K562 (cell line): ENCODE data around the gene ELAC2. TPM values are rescaled to one million over a fixed set of nuclear protein-coding genes. Genes with fewer than 3 reads are reported as not detected.

Experiments used
- ATAC-seq: fragments of 200-7000 bp; cut with Tn5 transposase; 3 replicates; pipeline ENCODE4 v1.9.1; 2020; ENCODE audit warnings: moderate library complexity
- BruUV-seq: library from RNA; stranded (reverse); fragments of 400-500 nt; replicated peaks from 2 replicates; lab custom pipeline; 2021; lab: Mats Ljungman, UMichigan
- CTCF ChIA-PET: fragments of 300-600 bp; formaldehyde crosslinking; extraction: SDS; loops from one replicate; lab custom pipeline; 2021; ENCODE audit warnings: low intra/inter-chr PET ratio; lab: Yijun Ruan, JAX
- POLR2A ChIA-PET: fragments of 300-600, 350-650 bp; sonication (Branson Sonifier 250); formaldehyde crosslinking; extraction: SDS; loops from one replicate; lab custom pipeline; 2021; ENCODE audit warnings: antibody characterized with exemption, inconsistent platforms; lab: Yijun Ruan, JAX
- DNase-seq, 4 experiments: peaks; one replicate each; pipeline versions ENCODE4 v3.0.0 to v3.0.0-alpha.2; 2011 to 2018; ENCODE audit warnings: low spot score in 3 of 4, mixed read lengths in 3 of 4; ENCODE audit errors: extremely low read depth in 1 of 4
- FAIRE-seq: peaks from 2 replicates; lab custom pipeline; 2011; peaks lifted over from hg19 to GRCh38; lab: Jason Lieb, UNC
- H2AFZ ChIP-seq: 2 replicates; pipeline ENCODE4 v1.6.0; 2011; ENCODE audit warnings: low read depth, low read length, control low read depth, inconsistent platforms
- H3K27ac ChIP-seq: fragments of 200-600 bp; 3 replicates; pipeline ENCODE4 v1.8.0; 2011; ENCODE audit warnings: low read depth, mild to moderate bottlenecking, control low read depth, inconsistent platforms, low read length, moderate library complexity, mixed read lengths; ENCODE audit errors: extremely low read depth
- H3K27me3 ChIP-seq, 2 experiments: fragments of 300-600 bp in 1 of 2; 2 replicates in 1 of 2; 3 replicates in 1 of 2; pipeline versions ENCODE4 v1.6.0 to v1.8.0; 2011; ENCODE audit warnings: inconsistent platforms in 2 of 2, low read length in 2 of 2, mild to moderate bottlenecking in 1 of 2, mixed read lengths in 1 of 2, moderate library complexity in 1 of 2; ENCODE audit not compliant: control insufficient read depth in 2 of 2, insufficient read depth in 2 of 2
- H3K36me3 ChIP-seq: fragments of 300-600 bp; 3 replicates; pipeline ENCODE4 v1.8.0; 2011; ENCODE audit warnings: mild to moderate bottlenecking, low read length, inconsistent platforms; ENCODE audit not compliant: control insufficient read depth, insufficient read depth
- H3K4me1 ChIP-seq, 2 experiments: fragments of 200-600 bp in 1 of 2; replicated peaks in 1 of 2; 2 replicates in 1 of 2; 3 replicates in 1 of 2; pipeline versions ENCODE4 v1.5.1 to v1.8.0; 2011; ENCODE audit warnings: inconsistent platforms in 2 of 2, low read length in 2 of 2, mild to moderate bottlenecking in 1 of 2, mixed read lengths in 1 of 2, moderate library complexity in 1 of 2; ENCODE audit not compliant: control insufficient read depth in 2 of 2, insufficient read depth in 2 of 2
- H3K4me2 ChIP-seq: 2 replicates; pipeline ENCODE4 v1.6.1; 2011; ENCODE audit warnings: low read length, control low read depth, inconsistent platforms, mixed read lengths; ENCODE audit not compliant: insufficient read depth
- H3K4me3 ChIP-seq: fragments of 200-600 bp; sonication (generic), shearing (Covaris generic); 2 replicates; pipeline ENCODE4 v1.5.1; 2016; ENCODE audit warnings: control low read depth, inconsistent platforms
- H3K79me2 ChIP-seq: fragments of 200-600 bp; 3 replicates; pipeline ENCODE4 v1.8.0; 2011; ENCODE audit warnings: low read length, inconsistent platforms; ENCODE audit not compliant: control insufficient read depth, insufficient read depth
- H3K9ac ChIP-seq, 2 experiments: 2 replicates each; pipeline versions ENCODE4 v1.6.0 to v1.6.1; 2011; ENCODE audit warnings: low read depth in 2 of 2, low read length in 2 of 2, control low read depth in 1 of 2, inconsistent platforms in 1 of 2, mild to moderate bottlenecking in 1 of 2, mixed read lengths in 1 of 2; ENCODE audit not compliant: insufficient read depth in 1 of 2
- H3K9me1 ChIP-seq: one replicate; pipeline ENCODE4 v1.6.0; 2011; ENCODE audit warnings: inconsistent platforms, mild to moderate bottlenecking, low read length, moderate library complexity; ENCODE audit not compliant: control insufficient read depth, insufficient read depth
- H3K9me3 ChIP-seq: replicated peaks from 2 replicates; pipeline ENCODE4 v1.5.1; 2011; ENCODE audit warnings: low read depth, low read length, inconsistent platforms; ENCODE audit not compliant: control insufficient read depth, insufficient read depth
- H4K20me1 ChIP-seq: replicated peaks from 2 replicates; pipeline ENCODE4 v1.6.1; 2011; ENCODE audit warnings: low read length, inconsistent platforms, mixed read lengths; ENCODE audit not compliant: control insufficient read depth, insufficient read depth
- ARHGAP35 ChIP-seq: fragments of 450-650 bp; IDR thresholded peaks from 2 replicates; pipeline ENCODE4 v1.6.1; 2018; ENCODE audit not compliant: partially characterized antibody
- ARID1B ChIP-seq: fragments of 450-650 bp; IDR thresholded peaks from 2 replicates; pipeline ENCODE4 v1.6.1; 2016; ENCODE audit warnings: antibody characterized with exemption, mild to moderate bottlenecking, inconsistent platforms
- DMBX1 ChIP-seq: fragments of 250-450 bp; sonication (Bioruptor Pico); IDR thresholded peaks from 2 replicates; pipeline ENCODE4 v1.8.0; 2022; ENCODE audit warnings: inconsistent platforms, mild to moderate bottlenecking, moderate library complexity, borderline replicate concordance
- MCM5 ChIP-seq: fragments of 450-650 bp; IDR thresholded peaks from 2 replicates; pipeline ENCODE4 v1.6.1; 2016; ENCODE audit warnings: low read depth
- MTA2 ChIP-seq: fragments of 450-650 bp; IDR thresholded peaks from 2 replicates; pipeline ENCODE4 v1.6.1; 2016; ENCODE audit warnings: low read depth
- NONO ChIP-seq, 2 experiments: fragments of 200-400 bp in 1 of 2; fragments of 450-650 bp in 1 of 2; formaldehyde crosslinking in 1 of 2; IDR thresholded peaks; 2 replicates each; pipeline ENCODE4 v1.6.1; 2017; ENCODE audit warnings: low read depth in 2 of 2, mild to moderate bottlenecking in 2 of 2, moderate library complexity in 2 of 2, low read length in 1 of 2
- POLR2G ChIP-seq: fragments of 200-400 bp; formaldehyde crosslinking; IDR thresholded peaks from 2 replicates; pipeline ENCODE4 v1.6.1; 2017; ENCODE audit warnings: low read depth, mild to moderate bottlenecking, antibody characterized with exemption, low read length, moderate library complexity
- RAD51 ChIP-seq: fragments of 450-650 bp; IDR thresholded peaks from 2 replicates; pipeline ENCODE4 v1.7.1; 2016; ENCODE audit warnings: low read depth, mild to moderate bottlenecking, borderline replicate concordance
- RBFOX2 ChIP-seq: fragments of 200-400 bp; formaldehyde crosslinking; IDR thresholded peaks from 2 replicates; pipeline ENCODE4 v1.6.1; 2017; ENCODE audit warnings: low read depth, mild to moderate bottlenecking, low read length, moderate library complexity
- RUNX1 ChIP-seq: sonication (generic); IDR thresholded peaks from 2 replicates; pipeline ENCODE4 v1.6.1; 2016; ENCODE audit warnings: antibody characterized with exemption, low read depth
- SMARCA5 ChIP-seq: fragments of 450-650 bp; IDR thresholded peaks from 2 replicates; pipeline ENCODE4 v1.6.1; 2016
- U2AF1 ChIP-seq: fragments of 200-400 bp; formaldehyde crosslinking; optimal IDR thresholded peaks from 2 replicates; pipeline ENCODE3; 2017; ENCODE audit warnings: mild to moderate bottlenecking, low read depth, low read length, moderate library complexity
- ZNF239 ChIP-seq: fragments of 250-450 bp; sonication (Bioruptor Pico); IDR thresholded peaks from 2 replicates; pipeline ENCODE4 v1.4.0; 2020; ENCODE audit warnings: mild to moderate bottlenecking
- ZNF79 ChIP-seq: fragments of 250-450 bp; sonication (Bioruptor Pico); IDR thresholded peaks from 2 replicates; pipeline ENCODE4 v1.4.0; 2020; ENCODE audit warnings: low read depth, mild to moderate bottlenecking, moderate library complexity
- WGBS: fragments of 100-300 bp; shearing (Covaris generic); methylation state at CpG from one replicate; pipeline ENCODE4 v1.1.6; 2016; ENCODE audit warnings: low coverage, mixed read lengths; ENCODE audit not compliant: insufficient coverage; ENCODE audit errors: missing lambda C conversion rate; 5-methylcytosine and 5-hydroxymethylcytosine counted together
- in situ Hi-C: fragments of 300-500 bp; cut with MboI; formaldehyde crosslinking; loops from 4 replicates; pipeline ENCODE4 v1.15.0; 2018; ENCODE audit warnings: inconsistent platforms, mixed read lengths
- intact Hi-C: fragments of 100-400 bp; cut with micrococcal nuclease; formaldehyde crosslinking; loops from 2 replicates; pipeline ENCODE4 v1.14.2; 2022
- polyA plus RNA-seq, 8 experiments: library from polyadenylated mRNA; depleted of rRNA in 4 of 8; stranded (reverse) in 5 of 8; unstranded in 3 of 8; fragments of >200 nt; fragmentation: Nextera tagmentation in 2 of 8; fragmentation: Illumina TruSeq in 1 of 8; extraction: Ambion mirVana in 2 of 8; extraction: Trizol in 1 of 8; gene quantifications; 2 replicates each; pipeline versions ENCODE4 v1.2.1 to v1.2.3, GENCODE V29; 2011 to 2014; ENCODE audit warnings: inconsistent platforms in 1 of 8, missing spikeins in 1 of 8
- total RNA-seq, 7 experiments: library from RNA; depleted of rRNA in 6 of 7; stranded (reverse); fragments of >200 nt in 6 of 7; fragmentation: Illumina TruSeq in 2 of 7; extraction: Trizol in 2 of 7; gene quantifications; 2 replicates each; pipeline versions ENCODE4 v1.2.1 to v1.2.3, GENCODE V29; 2011 to 2021; ENCODE audit warnings: low replicate concordance in 1 of 7
- TF ChIP-seq, protein P1 (sequence below), 3 experiments: IDR thresholded peaks in 2 of 3; conservative IDR thresholded peaks in 1 of 3; 2 replicates each; pipeline ENCODE4 v1.5.1; 2011 to 2012; ENCODE audit warnings: low read length in 3 of 3, mild to moderate bottlenecking in 3 of 3, control low read depth in 2 of 3, improper control_type of control experiment in 1 of 3, inconsistent platforms in 1 of 3, low read depth in 1 of 3, mixed read lengths in 1 of 3, moderate library complexity in 1 of 3; ENCODE audit not compliant: insufficient read depth in 2 of 3
- TF ChIP-seq, protein P2 (sequence below): fragments of 450-650 bp; IDR thresholded peaks from 2 replicates; pipeline ENCODE4 v1.6.1; 2016; ENCODE audit warnings: low read depth, mild to moderate bottlenecking, moderate library complexity
- TF ChIP-seq, protein P3 (sequence below): fragments of 250-450 bp; sonication (Bioruptor Pico); IDR thresholded peaks from 2 replicates; pipeline ENCODE4 v1.9.0; 2021; ENCODE audit warnings: mild to moderate bottlenecking

Gene ELAC2
- total and polyA plus RNA-seq, 9 of the 15 experiments (the other 6 are each of a cell fraction or from before 2014, with no cell fraction given), result 4.5 to 129 (median 70.6) TPM

DNA sequence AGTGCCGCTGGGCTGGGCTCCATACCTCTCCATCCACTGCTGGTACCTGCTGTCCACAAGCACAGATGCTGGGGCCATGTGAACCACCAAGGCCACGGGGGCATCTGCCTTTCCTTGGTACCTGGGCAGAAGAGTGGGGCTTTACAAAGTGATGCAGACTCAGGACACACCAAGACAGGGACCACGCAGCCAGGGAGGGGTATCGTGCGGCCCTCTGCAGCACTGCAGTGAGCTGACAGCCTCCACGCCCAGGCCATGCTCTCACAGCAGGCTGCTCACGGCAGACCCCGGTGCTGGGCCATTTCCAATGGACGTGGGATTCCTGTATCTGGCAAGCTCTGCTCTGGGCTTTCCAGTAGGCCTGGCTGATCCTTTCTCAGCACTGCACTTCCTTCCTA, 14.4 kb downstream of the ELAC2 start:
- ChIA-PET POLR2A (interaction anchor here (2.5 kb wide), 1 partner anchor 14 kb away, joined by 8 read pairs; the partner anchor contains the start of gene ELAC2), CTCF (interaction anchor here (1.5 kb wide), 1 partner anchor 823 kb away, joined by 4 read pairs; no protein-coding TSS in a partner anchor)
- no peaks in the 10 kb centered on the region for H3K9me3 ChIP-seq
- intact Hi-C loops (no loop called here), in situ Hi-C loops (no loop called here)
- peak overlapping the region in 1 of 2 experiments; percentile 2; a peak in 1 of 4 replicates for H3K9ac ChIP-seq
- TF ChIP-seq RBFOX2 (0 out of 2 replicates have a peak, but pooled peaks have one; percentile 21), MCM5 (no peak), RAD51 (no peak), DMBX1 (CRISPR knock-in tag) (no peak), POLR2G (0 out of 2 replicates have a peak, but pooled peaks have one; percentile 18), ARHGAP35 (no peak), RUNX1 (no peak), ARID1B (no peak), SMARCA5 (no peak), ZNF79 (CRISPR knock-in tag) (no peak), NONO (IDR thresholded peaks at IDR 0.05; ENCODE audit: low read depth in 2 of 2, low read length in 1 of 2) (no peak), U2AF1 (no peak), MTA2 (no peak), ZNF239 (CRISPR knock-in tag) (no peak)
- TF ChIP-seq, protein P1, sequence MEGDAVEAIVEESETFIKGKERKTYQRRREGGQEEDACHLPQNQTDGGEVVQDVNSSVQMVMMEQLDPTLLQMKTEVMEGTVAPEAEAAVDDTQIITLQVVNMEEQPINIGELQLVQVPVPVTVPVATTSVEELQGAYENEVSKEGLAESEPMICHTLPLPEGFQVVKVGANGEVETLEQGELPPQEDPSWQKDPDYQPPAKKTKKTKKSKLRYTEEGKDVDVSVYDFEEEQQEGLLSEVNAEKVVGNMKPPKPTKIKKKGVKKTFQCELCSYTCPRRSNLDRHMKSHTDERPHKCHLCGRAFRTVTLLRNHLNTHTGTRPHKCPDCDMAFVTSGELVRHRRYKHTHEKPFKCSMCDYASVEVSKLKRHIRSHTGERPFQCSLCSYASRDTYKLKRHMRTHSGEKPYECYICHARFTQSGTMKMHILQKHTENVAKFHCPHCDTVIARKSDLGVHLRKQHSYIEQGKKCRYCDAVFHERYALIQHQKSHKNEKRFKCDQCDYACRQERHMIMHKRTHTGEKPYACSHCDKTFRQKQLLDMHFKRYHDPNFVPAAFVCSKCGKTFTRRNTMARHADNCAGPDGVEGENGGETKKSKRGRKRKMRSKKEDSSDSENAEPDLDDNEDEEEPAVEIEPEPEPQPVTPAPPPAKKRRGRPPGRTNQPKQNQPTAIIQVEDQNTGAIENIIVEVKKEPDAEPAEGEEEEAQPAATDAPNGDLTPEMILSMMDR (IDR thresholded peaks at IDR 0.05 in 2 of 3, conservative IDR thresholded peaks at IDR 0.05 in 1 of 3; ENCODE audit: insufficient read depth in 2 of 3, low read depth in 1 of 3, low read length in 3 of 3), result peak in 1 of 3 experiments; percentile 23; a peak in 1 of 6 replicates
- TF ChIP-seq, protein P2, sequence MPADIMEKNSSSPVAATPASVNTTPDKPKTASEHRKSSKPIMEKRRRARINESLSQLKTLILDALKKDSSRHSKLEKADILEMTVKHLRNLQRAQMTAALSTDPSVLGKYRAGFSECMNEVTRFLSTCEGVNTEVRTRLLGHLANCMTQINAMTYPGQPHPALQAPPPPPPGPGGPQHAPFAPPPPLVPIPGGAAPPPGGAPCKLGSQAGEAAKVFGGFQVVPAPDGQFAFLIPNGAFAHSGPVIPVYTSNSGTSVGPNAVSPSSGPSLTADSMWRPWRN, result no peak
- TF ChIP-seq, protein P3, sequence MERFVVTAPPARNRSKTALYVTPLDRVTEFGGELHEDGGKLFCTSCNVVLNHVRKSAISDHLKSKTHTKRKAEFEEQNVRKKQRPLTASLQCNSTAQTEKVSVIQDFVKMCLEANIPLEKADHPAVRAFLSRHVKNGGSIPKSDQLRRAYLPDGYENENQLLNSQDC (CRISPR knock-in tag), result no peak
- 0 out of 2 replicates have a peak, but pooled peaks cover 14% of the 10 kb centered on the region for H4K20me1 ChIP-seq
- H3K4me2 ChIP-seq, result no peak overlapping the region
- no TSS peak for BruUV-seq
- H3K79me2 ChIP-seq, result no peaks in the 10 kb centered on the region
- no peak for FAIRE-seq
- H3K9me1 ChIP-seq, result no peaks in the 10 kb centered on the region
- ATAC-seq, result peak; percentile 72
- H3K27me3 ChIP-seq, result no peaks in the 10 kb centered on the region
- peaks cover 0 to 4% of the 10 kb centered on the region in 2 experiments; a peak in 2 of 5 replicates for H3K4me1 ChIP-seq
- DNase-seq, result no peak
- H3K36me3 ChIP-seq, result peaks cover 79% of the 10 kb centered on the region
- H2AFZ ChIP-seq, result no peak overlapping the region
- no peak overlapping the region for H3K27ac ChIP-seq
- no peak overlapping the region for H3K4me3 ChIP-seq
- WGBS, result 82% methylated on average over 8 of the region's 9 CpGs
